Inflammatory macrophage treated with lipopolysaccharide for 4 hours (primary cell): Measurements from ENCODE around the gene SLC4A11.

Experiments
- DNase-seq: peaks from one replicate; pipeline ENCODE4 v3.0.0-alpha.2; 2020

SLC4A11 gene

DNA sequence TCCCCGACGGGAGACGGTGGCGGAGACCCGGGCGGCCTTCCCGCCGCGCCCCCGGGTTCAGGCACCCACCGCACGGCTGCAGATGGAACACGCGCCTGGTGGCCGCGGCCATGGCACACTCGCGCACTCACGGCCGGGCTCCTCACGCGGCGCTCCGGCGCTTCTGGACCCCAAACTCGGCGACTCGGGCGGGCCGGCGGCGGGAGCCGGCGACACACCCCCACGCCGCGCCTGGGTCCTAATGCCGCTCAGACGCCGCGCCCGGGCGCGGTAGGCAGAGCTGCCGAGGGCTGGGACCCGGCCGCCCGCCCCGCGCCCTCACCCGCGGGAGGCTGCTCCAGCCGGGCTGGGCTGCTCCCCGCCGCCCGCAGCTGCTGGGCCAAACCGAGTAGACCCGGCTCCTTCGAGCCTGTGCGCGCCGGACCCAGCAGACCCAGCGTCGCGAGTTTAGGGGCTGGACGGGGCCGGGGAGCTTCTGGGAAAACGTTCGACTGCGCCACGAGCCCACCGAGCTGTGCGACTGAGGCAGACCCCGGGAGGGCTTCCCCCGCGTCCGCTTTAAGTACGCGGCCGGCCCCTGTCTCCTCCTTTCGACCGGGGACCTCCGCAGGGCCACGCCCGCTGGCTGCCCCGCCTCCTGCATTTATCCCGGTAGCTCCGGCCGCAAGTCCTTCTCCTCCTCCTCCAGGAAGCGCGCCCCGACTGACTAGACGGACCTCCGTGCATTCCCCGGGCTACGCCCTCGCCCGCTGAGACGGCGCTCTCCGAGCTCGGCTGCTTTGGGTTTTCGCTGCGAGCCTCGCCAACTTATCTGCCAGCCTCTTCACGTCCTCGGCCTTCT lies at the start of gene SLC4A11:
SLC4A11 (minus strand) TSS at position 165 of the 841 bp plus-strand sequence; CDS start at position 112, 53 bp downstream.
- DNase-seq = peak; percentile 81

DNA sequence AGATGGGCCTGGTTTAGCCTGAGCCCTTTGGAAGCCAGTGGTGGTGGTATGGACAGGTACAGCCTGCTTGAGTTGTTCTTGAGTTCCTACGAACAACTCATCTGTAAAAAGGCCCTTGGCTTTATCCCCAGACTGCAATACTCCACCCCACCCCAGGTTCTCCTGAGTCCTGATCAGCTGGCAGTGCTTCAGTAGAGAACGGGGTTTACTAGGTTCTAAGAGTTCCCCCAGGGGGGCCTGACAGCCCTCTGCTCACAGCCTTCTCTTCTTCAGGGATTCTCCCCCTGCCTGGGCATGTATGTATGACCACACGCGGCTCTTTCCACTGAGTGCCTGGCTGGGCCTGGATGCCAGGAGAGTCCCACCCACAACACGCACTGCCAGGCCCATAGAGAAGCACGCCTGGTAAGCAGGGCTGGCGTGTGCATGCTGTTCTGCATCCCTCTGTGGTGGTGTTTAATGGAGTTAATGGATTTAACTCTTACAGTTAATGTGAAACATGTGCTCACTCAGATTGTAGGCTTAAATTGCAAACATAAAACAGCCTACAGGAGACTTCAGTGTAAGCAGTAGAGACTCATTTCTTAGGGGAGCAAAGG lies 44.3 kb upstream of the SLC4A11 start:
- no peak for DNase-seq

DNA sequence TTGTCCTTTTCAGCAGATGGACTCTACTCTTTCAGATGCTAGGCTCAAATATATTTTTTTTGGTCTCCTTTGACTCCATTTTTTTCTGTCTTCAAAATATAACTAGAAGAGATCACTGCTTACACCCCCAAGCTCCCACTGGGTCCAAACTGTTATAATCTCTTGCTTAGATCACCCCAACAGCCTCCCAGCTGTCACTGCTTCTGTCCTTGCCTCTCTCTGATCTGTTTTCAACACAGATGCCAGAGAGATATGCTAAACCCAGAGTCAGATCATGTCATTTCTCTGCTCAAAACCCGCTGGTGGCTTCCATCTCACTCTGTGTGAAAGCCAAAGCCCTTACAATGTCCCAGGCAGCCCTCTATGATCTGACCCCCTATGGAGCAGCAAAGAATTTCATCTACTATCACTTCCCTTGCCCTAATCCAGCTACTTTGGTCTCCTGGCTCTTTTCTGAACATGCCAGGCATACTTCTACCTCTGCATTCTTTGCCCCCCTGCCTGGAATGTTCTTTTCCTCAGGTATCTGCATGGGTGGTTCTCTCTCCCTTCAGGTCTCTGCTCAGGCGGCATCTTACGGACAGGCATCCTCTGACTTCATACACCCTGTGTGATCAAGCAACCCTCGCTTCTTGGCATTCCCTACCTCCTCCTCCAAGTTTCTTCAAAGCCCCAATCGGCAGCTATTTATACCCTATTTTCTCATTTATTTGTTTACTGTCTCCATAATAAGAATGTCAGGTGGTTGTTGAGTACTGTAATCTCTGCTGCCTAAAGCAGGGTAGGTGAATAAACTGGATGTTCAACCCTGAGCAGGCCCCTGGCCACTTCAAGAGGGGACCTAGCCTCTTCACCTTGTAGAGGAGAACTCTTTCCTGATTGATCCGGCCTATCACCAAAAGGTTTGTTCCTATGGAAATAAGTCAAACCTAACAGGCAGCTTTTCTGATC lies 43.6 kb upstream of the SLC4A11 start:
- no peak for DNase-seq

DNA sequence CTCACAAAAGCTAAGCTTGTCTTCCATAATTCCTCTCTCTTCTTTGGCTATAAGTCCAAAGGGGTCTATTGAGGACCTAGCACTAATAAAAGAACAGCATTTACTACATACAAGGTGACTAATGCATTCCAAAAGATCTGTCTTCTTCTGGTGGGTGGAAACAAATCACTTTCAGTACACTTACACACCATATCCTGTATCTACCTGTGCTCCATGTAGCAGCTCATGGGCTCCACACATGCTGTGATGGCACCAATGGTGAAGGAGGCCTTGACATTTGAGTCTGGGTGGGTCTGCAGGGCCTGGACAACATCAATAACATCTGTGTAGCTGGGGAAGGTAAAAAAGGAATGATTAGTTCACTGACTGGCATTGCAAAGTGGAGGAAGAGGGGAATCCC lies 42.4 kb upstream of the SLC4A11 start:
- DNase-seq = no peak

DNA sequence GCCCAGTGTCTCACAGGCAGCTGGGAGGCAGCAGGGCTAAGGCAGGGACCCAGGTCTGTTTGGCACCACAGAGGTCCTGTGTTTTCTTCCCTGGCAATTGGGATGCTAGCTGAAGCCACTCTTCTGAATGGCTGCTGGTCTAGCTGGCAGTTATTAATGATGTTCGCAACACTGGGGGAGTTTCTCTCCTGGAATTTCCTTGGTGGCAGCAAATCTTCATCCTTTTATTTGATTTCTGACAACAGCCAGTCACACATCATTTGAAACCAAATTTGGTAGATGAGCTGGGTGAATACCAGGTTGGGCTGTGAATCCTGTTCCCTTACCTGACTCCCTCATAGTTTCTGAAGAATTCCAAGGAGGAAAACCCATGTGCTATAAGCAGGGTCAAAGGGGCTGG lies 40.8 kb upstream of the SLC4A11 start:
- DNase-seq = no peak

DNA sequence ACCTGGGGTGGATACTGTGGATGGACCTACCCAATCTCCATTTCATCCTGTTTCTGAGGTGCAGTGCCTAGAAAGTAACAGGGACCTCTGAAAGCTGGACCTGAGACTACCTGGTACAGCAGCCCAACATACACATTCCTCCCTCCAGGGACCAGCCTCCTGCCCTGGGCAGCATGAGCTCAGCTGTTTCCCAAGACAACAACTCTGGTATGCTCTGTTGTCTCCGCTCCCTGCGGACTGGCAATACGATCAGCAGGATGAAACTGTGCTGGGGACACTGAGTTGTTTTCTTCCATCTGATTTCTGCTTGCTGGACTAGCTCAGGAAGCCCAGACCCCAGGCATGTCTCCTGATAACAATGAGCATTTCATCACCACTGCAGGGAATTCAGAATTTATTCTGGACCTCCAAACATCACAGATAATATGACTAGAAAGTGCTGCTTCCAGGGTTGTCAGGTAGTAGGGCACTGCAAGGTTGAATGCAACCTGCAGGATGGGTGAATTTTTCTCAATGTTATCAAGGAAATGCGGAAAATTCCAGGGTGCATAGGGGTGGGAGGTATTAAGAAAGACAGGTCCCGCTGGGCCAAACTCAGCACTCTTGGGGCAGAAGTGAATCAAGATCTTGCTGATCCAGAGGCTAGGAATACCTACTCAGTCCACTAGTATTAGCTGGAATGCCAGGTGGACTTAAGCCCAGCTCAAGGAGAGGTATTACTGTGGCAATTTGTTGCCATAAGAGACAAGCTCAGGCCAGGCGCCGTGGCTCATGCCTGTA lies 38.9 kb upstream of the SLC4A11 start:
- no peak for DNase-seq

DNA sequence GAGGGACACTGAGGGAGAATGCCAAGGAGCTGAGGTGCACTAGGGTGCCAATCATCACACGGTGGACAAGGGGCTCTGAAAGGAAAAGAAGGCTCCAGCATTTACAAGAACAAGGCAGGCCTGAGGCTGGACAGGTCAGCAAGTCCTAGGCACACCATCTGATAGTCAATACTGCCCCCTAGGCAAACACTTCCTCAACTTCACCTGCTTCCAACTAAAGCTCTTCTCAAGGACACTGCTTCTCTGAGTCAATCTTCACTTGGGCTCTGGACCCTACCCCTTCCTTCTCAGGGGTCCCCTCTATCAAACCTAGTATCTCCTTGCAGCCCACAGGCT lies 37.7 kb upstream of the SLC4A11 start:
- DNase-seq = peak; percentile 16

DNA sequence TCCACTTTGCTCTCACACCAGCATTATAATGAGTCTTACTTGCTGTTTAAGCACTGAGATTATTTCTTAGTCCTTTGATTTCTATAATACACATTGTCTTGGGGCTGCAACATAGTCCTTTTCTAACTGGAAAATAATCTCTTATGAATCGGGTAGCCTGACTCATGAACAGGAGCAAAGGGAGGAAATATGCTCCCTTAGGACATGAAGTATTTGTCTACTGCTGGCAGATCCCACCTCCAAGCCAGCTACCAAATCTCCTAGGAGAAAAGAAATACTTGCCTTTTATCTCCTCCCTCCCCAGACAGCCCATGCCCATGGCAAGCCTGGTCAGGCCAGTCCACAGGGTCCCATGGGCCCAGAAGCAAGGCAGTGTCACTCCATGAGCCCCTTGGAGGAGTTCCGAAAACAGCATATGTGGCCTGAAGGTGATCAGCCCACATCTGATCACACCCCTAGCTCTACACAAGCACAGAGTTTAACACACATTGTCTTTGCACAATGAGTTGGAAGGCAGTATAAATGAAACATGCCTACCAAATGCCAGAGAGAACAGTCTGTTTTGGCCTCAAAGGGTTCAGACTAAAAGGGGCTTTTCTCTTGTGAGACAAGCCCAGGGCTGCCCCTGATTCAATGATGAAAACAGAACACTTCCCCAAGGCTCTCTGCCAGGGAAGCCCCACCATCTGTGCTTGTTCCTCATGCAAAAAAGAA lies 37.1 kb upstream of the SLC4A11 start:
- no peak for DNase-seq

DNA sequence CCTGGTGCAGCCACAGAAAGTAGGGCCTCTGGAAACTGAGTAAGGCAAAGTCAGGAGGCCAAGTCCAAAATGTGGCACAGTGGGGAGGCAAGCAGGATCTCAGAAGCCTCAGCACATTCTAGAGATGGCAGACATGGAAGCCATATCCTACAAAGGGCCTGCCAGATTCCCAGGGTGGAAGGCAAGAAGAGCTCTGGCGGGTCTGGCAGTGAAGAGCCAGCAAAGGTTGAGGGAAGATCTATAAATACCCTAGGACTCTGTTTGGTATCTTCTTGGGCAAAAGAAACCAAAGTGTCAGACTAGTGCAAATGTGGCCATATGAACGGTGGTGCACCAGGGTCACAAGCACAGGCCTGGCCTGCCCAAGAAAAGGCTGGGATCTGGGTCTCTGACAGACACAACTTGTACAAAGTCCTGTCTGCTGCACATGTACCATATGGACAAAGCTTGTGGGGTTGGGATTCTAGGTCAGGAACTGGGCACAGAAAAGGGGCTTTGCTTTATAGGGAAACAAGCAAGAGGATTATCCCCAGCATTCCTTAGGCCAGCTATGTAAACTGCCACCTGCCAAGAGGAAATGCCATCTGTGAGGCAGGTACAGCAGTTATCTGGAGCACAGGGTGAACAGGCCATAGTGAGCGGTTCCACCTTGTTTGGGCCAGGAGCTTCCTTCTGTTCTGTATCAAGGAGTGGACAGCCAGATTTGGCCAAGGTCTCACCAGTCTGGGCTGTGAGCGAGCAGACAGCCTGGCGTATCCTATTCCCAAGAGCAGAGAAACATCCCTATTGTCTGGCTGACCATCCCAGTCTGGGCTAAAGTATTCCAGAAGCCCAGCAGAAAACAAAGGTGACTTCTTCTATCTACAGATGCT lies 36.3 kb upstream of the SLC4A11 start:
- no peak for DNase-seq

DNA sequence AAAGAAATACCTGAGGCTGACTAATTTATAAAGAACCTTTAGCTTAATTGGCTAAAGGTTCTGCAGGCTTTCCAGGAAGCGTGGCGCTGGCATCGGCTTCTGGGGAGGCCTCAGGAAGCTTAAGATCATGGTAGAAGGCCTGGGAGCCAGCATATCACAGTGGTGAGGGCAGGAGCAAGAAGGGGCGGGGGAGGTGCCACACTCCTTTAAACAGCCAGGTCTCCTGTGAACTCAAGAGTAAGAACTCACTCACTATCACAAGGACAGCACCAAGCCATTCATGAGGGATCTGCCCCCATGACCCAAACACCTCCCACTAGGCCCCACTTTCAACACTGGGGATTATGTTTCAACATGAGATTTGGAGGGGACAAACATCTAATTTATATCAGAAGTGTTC lies 34.4 kb upstream of the SLC4A11 start:
- no peak for DNase-seq

DNA sequence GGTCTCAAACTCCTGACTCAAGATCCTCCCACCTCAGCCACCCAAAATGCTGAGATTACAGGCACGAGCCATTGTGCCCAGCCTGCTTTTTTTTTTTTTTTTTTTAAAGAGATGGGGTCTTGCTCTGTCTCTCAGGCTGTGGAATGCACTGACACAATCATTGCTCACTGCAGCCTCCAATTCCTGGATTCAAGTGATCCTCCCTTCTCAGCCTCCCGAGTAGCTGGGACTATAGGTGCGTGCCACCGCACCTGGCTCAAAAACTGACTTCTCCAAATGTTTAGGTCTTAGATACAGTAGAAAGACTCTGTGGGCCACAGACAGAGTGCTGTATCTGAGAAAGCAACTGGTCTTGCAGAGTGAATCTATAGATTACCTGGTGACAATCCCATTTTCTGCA lies 31.1 kb upstream of the SLC4A11 start:
- no peak for DNase-seq

DNA sequence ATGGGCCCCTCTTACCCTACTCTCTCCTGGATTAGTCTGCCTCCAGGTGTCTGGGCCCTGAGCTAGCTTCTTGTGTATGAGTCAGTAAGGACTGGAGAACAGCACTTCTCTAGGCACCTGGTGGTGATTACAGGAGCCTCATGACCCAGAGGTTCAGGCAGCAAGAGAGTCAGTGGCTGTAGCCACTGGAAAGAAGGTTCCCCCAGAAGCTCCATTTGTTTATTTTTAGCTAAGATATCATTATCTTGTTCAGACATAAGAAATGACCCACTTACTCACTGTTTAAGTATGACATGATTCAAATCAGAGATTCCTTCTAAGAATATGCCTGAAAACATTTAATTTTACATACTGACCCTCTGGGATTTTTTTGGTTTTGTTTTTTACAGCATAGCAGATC lies 23.6 kb upstream of the SLC4A11 start:
- DNase-seq = no peak

DNA sequence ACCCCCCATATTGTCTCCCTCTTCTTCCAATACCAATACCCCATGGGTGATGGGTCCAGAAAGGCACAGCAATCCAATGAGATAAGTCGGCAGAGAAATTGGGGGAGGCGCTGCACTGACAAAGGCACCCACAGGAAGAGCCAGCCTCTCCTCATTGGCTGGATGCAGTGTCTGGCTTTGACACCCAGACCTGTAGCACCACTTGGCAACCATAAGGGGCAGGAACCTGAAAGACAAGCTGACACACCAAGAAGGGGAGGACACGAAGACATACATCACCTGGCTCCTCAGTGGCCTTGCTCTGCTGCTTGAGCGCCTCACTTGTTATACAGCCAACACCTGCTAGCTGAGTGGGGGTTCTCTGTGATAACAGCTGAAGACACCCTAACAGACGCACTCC lies 19.4 kb upstream of the SLC4A11 start:
- no peak for DNase-seq

DNA sequence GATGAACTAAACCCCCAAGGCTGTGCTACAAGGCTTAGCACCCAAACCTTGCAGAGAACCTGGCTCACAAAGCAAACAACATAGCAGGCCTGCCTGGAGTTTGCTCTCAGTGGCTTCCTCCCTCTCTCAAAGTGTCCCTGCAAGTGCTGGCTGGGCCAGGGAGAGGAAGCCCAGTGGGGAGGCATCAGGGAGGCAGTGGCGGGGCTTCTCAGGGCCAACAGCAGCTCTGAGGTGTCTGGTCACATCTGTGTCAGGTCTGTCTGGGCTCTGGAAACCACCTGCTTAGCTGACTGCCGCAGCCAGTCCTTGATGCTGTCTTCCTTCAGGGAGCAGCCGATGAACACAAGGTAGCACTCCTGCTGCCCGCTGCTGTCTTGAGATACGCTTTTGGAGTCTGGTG lies 16.7 kb upstream of the SLC4A11 start:
- DNase-seq = no peak

DNA sequence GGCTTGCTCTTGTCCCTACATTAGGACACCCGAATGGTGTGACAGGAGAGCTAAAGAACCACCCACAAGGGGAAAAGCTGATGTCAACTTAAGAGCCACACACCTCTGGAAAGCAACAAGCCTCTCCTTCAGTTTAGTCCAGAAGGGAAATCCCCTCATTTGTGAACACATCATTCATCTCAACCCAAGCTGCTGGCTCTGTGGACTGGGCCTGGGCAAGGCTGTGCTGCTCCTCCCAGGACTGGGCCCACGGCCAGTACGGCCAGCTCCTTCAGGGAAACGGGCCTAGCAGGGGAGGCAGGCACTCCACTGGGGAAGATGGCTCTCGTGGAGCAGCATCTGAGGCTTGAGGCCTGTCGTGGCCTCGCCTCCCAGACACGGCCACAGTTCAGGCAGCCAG lies 12.8 kb upstream of the SLC4A11 start:
- no peak for DNase-seq

DNA sequence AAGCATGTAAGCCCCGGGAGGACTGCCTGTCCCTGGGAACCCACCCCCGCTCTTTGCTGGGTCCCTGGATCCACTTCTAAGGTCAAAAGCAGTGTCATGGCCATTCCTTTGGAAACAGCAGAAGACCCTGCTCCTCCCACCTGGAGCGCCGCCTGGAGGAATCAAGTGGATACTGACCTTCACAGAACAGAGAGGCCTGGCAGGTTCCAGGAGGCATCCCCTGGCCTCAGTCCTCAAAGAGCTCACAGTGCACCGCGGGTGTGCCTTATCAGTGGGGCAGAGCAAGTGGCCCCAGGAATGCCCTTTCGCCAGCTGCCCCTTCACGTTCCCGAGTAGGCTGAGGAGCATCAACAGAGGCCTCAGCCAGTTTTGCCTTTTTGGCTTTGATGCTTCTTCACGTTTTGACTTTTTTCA lies 11.1 kb upstream of the SLC4A11 start:
- DNase-seq = no peak

DNA sequence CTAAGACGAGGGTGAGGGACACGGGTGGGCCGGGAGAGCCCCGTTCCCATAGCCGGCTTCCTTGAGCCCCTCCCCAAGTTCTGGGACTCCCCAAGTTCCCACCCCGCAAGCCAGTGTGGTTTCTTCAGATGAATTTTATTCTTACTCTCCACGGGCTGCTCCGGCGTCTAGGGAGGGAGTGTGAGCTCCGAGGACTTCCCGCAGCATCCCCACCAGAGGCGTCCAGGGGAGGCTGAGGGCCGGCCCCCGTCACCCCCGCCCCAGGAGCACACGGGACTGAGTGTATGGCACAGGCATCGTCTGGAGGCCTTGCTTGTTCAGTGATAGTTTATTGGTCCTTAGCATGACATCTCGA lies 10.0 kb upstream of the SLC4A11 start:
- DNase-seq = no peak

DNA sequence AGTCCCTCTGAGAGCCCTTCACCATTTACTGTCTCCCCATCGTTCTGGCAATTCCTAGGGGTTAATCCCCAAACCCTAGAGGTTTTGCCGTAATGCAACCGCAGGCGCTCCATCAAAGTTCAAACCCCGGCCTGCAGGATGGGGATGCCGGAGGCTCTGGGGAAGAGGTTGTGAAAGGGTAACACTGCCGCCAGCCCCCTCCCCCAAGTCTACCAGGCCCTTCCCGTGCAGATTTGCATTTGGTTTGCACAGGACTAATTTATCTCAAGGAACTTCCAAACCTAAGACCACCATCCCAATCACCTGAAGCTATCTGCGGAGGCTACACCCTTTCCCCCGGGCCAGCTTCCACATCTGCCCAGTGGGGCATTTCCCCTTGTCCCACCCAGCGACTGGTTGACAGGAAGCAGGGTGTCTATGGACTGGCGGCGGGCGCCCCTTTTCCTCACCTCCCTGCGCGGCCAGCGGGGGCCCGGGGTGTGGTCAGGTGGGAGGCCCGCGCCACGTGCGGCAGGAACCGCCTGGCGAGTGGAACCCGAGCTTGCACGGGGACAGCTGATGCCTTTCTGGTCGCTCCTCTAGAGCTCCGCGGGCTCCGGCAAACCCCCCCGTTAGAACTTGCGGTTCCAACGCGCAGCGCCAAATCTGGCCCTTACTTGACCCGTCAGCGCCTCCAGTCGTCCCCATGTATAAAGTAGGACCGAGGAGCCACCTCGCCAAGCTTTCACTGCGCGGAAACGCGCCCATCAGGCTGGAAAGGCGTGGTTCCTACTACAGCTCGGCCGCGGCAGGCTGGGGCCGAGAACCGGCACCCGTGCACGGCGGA lies 9.4 kb upstream of the SLC4A11 start:
- peak; percentile 8 for DNase-seq

DNA sequence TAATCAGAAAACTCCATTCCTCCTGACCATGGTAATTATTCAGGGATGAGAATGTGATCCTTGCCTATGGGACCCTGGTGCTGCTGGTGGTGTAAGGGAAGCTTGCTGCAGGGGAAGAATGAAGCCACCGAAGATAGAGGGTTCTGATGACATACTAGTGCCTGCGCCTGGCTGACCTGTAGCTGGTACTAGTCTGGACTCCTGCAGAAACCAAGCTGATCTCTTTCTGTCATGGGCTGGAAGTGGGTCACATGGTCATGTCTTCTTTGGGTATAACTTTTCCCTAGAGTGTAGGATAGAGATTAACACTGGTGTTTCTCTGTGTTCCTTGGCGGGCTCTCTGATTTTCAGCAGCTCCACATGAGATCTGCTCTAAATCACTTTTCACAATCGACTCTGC lies 8.6 kb upstream of the SLC4A11 start:
- no peak for DNase-seq

DNA sequence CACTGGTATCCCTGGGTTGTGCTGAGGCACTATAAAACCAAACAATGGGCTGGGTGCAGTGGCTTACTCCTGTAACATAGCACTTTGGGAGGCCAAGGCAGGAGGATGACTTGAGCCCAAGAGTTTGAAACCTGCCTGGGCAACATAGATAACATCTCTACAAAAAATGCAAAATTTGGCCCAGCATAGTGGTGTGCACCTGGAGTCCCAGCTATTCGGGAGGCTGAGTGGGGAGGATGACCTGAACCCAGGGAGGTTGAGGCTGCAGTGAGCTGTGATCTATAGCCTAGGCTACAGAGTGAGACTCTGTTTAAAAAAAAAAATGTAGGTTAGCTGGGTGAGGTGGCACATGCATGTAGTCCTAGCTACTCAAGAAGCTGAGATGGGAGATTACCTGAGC lies 7.7 kb upstream of the SLC4A11 start:
- no peak for DNase-seq
